ENCODE results near the gene ARSG.

DNA sequence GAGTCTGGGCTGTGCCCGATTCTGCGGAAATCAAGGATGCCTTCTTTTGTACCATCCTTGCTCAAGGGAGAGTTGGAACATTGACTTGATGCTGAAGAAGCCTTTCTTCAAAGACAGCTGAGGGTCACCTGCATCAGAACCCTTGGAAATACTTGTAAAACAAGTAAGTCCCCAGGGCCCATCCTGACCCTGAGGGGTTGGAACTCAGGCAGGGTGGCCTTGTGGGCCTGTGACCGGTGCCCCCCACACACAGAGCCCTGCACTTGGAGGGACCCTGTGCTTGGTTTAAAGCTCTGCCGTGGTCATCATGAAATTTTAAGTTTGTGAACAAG is 109.1 kb downstream of the ARSG start:
- TF ChIP-seq RCOR1 (IDR thresholded peaks at IDR 0.05; ENCODE audit: low read depth, low read length) (no peak), RAD21 (conservative IDR thresholded peaks at IDR 0.05 in 1 of 2, IDR thresholded peaks at IDR 0.05 in 1 of 2) (no peak), CTCF (IDR thresholded peaks at IDR 0.05) (no peak), POLR2A (IDR thresholded peaks at IDR 0.05; ENCODE audit: low read length) (no peak), HMGXB4 (CRISPR knock-in tag; IDR thresholded peaks at IDR 0.05; ENCODE audit: borderline replicate concordance) (no peak), NR3C1 (IDR thresholded peaks at IDR 0.05) (no peak), TP53 (CRISPR knock-in tag; IDR thresholded peaks at IDR 0.05) (no peak), EP300 (IDR thresholded peaks at IDR 0.05) (no peak), MAX (IDR thresholded peaks at IDR 0.05) (no peak)
